Spleen (tissue), 11 donors: Measurements from ENCODE around the gene LRMDA. TPM values are rescaled to one million over a fixed set of nuclear protein-coding genes. Genes with fewer than 3 reads are reported as not detected.

Source experiments
- DNase-seq: peaks from one replicate; pipeline ENCODE4 v3.0.0-alpha.2; 2020
- H3K27ac ChIP-seq, 8 donors: fragments of 200-600 bp; sonication (generic) in 7 of 8; 1 replicate in 4 of 8; 2 replicates in 4 of 8; pipeline versions ENCODE4 v1.5.0 to v1.8.0; 2016 to 2021; ENCODE audit warnings: inconsistent platforms in 4 of 8, mild to moderate bottlenecking in 4 of 8, moderate library complexity in 1 of 8
- H3K27me3 ChIP-seq, 7 donors: fragments of 200-600 bp; sonication (generic) in 6 of 7; replicated peaks in 1 of 7; 1 replicate in 4 of 7; 2 replicates in 3 of 7; pipeline versions ENCODE4 v1.5.0 to v1.8.0; 2016 to 2021; ENCODE audit warnings: inconsistent platforms in 3 of 7, mild to moderate bottlenecking in 1 of 7
- H3K36me3 ChIP-seq, 6 donors: fragments of 200-600 bp; sonication (generic) in 5 of 6; 1 replicate in 4 of 6; 2 replicates in 2 of 6; pipeline versions ENCODE4 v1.5.0 to v1.8.0; 2016 to 2021; ENCODE audit warnings: inconsistent platforms in 2 of 6
- H3K4me1 ChIP-seq, 6 donors: fragments of 200-600 bp; sonication (generic) in 5 of 6; 1 replicate in 3 of 6; 2 replicates in 3 of 6; pipeline versions ENCODE4 v1.5.0 to v1.8.0; 2016 to 2021; ENCODE audit warnings: inconsistent platforms in 3 of 6
- H3K4me3 ChIP-seq, 8 donors: fragments of 200-600 bp; sonication (generic) in 7 of 8; 1 replicate in 4 of 8; 2 replicates in 4 of 8; pipeline versions ENCODE4 v1.5.0 to v1.8.0; 2016 to 2021; ENCODE audit warnings: inconsistent platforms in 4 of 8, mild to moderate bottlenecking in 4 of 8, moderate library complexity in 2 of 8
- H3K9me3 ChIP-seq, 8 donors: fragments of 200-600 bp; sonication (generic) in 7 of 8; 1 replicate in 4 of 8; 2 replicates in 4 of 8; pipeline versions ENCODE4 v1.5.0 to v1.8.0; 2016 to 2021; ENCODE audit warnings: inconsistent platforms in 4 of 8
- POLR2A ChIP-seq, 3 donors: fragments of 450-650 bp; IDR thresholded peaks; one replicate each; pipeline ENCODE4 v1.5.1; 2017; ENCODE audit warnings: antibody characterized with exemption in 3 of 3, mild to moderate bottlenecking in 1 of 3
- POLR2AphosphoS5 ChIP-seq, 3 donors: sonication (generic); formaldehyde crosslinking; IDR thresholded peaks; one replicate each; pipeline ENCODE4 v1.5.1; 2017; ENCODE audit warnings: antibody characterized with exemption in 3 of 3
- WGBS, 5 donors: extraction: QIAGEN DNeasy Blood & Tissue Kit in 3 of 5; methylation state at CpG; one replicate each; pipeline versions ENCODE4 v1.1.5 to v1.1.7; 2013 to 2018; 5-methylcytosine and 5-hydroxymethylcytosine counted together
- intact Hi-C: fragments of 100-400 bp; cut with DNase I; formaldehyde crosslinking; loops from one replicate; pipeline ENCODE4 v1.15.0; 2023; ENCODE audit warnings: low total_unique reads
- polyA plus RNA-seq, 3 donors: library from polyadenylated mRNA; stranded (reverse); fragments of 200-250 nt; gene quantifications; one replicate each; pipeline ENCODE4 v1.2.1, GENCODE V29; 2013
- total RNA-seq, 7 donors: library from RNA; depleted of rRNA in 3 of 7; stranded (reverse); fragments of >200 nt in 3 of 7; fragmentation: NEBNext Ultra II Directional in 4 of 7; extraction: Animal tissue kit (Norgen Biotek cat#: 25700) in 4 of 7; gene quantifications; one replicate each; pipeline versions ENCODE4 v1.1.0 to v1.2.1, GENCODE V29; 2016 to 2021
- TF ChIP-seq, protein P1 (sequence below), 11 experiments: fragments of 200-600 bp in 7 of 11; fragments of 450-650 bp in 4 of 11; sonication (generic) in 4 of 11; IDR thresholded peaks in 8 of 11; conservative IDR thresholded peaks in 3 of 11; 1 replicate in 7 of 11; 2 replicates in 4 of 11; pipeline versions ENCODE4 v1.4.0 to v1.8.0; 2016 to 2021; ENCODE audit warnings: antibody characterized with exemption in 11 of 11, inconsistent platforms in 4 of 11, mild to moderate bottlenecking in 1 of 11
- donor health status: healthy with polysubstance abuse.
- donor health status: DM: no; HTN: no; CAD: no; lungs with moderate emphysema.
- donor health status: DM: no; HTN: no; CAD: no.
- donor health status: Bipolar disorder and iron deficiency.
- donor health status: healthy.
- donor health status: DM: no; HTN: no; CAD: no.
- donor health status: DM: yes; HTN: yes; CAD: no.

Gene LRMDA
- total and polyA plus RNA-seq, 10 donors: 7.3 to 46.6 (median 28.2) TPM

DNA sequence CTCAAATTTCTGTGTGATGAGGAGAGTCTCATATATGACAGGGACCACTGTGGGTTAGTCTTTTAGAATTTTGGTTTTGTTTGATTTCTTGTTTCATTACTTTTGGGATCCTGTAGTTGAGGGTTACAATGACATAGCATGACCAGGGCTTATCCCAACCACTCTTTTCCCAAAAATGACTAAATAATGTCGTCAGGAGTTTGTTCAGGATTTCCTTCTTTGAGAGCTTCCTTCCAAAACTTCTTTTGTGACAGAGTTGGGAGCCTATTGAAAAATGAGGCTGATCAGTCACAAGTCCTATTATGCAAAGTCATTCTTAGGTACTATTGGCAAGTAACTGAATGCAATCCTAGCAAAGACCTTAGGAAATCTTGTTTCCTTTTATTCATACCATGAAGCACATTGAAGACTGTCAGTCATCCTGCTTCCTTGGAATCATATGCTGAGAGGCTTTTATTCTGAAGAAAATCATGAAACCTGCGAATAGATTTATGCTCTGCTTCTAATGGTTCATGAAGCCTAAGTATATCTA is 498.3 kb downstream of the LRMDA start:
- H3K27me3 ChIP-seq: no peaks in the 10 kb centered on the region
- WGBS, 5 donors: 50 to 65% (median 56%) methylated on average over 2 of the region's 2 CpGs
- no peak overlapping the region for H3K4me3 ChIP-seq
- peaks cover 0 to 7% (median 0%) of the 10 kb centered on the region in 6 donors for H3K4me1 ChIP-seq
- no peak for DNase-seq
- no peaks in the 10 kb centered on the region for H3K9me3 ChIP-seq
- TF ChIP-seq, protein P1, sequence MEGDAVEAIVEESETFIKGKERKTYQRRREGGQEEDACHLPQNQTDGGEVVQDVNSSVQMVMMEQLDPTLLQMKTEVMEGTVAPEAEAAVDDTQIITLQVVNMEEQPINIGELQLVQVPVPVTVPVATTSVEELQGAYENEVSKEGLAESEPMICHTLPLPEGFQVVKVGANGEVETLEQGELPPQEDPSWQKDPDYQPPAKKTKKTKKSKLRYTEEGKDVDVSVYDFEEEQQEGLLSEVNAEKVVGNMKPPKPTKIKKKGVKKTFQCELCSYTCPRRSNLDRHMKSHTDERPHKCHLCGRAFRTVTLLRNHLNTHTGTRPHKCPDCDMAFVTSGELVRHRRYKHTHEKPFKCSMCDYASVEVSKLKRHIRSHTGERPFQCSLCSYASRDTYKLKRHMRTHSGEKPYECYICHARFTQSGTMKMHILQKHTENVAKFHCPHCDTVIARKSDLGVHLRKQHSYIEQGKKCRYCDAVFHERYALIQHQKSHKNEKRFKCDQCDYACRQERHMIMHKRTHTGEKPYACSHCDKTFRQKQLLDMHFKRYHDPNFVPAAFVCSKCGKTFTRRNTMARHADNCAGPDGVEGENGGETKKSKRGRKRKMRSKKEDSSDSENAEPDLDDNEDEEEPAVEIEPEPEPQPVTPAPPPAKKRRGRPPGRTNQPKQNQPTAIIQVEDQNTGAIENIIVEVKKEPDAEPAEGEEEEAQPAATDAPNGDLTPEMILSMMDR (IDR thresholded peaks at IDR 0.05 in 8 of 11, conservative IDR thresholded peaks at IDR 0.05 in 3 of 11): no peak
- TF ChIP-seq POLR2AphosphoS5 (IDR thresholded peaks at IDR 0.05): no peak
- TF ChIP-seq POLR2A (IDR thresholded peaks at IDR 0.05): no peak
- no peaks in the 10 kb centered on the region for H3K36me3 ChIP-seq
- intact Hi-C loops: no loop called here
- no peak overlapping the region for H3K27ac ChIP-seq

DNA sequence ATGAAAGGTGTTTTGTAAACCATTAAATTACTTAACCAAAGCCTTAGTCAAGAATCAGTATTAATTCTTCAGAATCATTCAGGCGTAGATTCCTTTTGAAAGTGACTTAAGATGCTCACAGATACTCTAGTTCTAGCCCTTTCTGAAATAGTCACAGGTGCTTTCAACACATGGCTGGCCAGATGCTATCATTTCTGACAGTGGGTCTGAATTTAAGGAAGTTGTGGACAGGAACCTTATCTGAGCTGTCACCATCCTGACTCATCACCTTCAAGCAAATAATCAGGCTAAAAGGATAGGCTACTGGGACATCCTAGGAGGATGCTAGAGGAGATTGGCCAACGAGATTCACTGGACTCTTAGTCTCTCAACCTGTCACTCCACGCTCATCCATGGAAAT is 501.5 kb downstream of the LRMDA start:
- no peak for TF ChIP-seq POLR2A (IDR thresholded peaks at IDR 0.05)
- TF ChIP-seq, protein P1 (IDR thresholded peaks at IDR 0.05 in 8 of 11, conservative IDR thresholded peaks at IDR 0.05 in 3 of 11): no peak
- TF ChIP-seq POLR2AphosphoS5 (IDR thresholded peaks at IDR 0.05): no peak
- Histone ChIP-seq H3K36me3 (no peaks in the 10 kb centered on the region), H3K4me1 (peaks cover 0 to 12% (median 0%) of the 10 kb centered on the region in 6 donors), H3K27me3 (no peaks in the 10 kb centered on the region), H3K9me3 (no peaks in the 10 kb centered on the region), H3K27ac (no peak overlapping the region), H3K4me3 (no peak overlapping the region)
- intact Hi-C loops: no loop called here
- no peak for DNase-seq
- 66 to 78% (median 68%) methylated on average over 3 of the region's 3 CpGs for WGBS, 5 donors

DNA sequence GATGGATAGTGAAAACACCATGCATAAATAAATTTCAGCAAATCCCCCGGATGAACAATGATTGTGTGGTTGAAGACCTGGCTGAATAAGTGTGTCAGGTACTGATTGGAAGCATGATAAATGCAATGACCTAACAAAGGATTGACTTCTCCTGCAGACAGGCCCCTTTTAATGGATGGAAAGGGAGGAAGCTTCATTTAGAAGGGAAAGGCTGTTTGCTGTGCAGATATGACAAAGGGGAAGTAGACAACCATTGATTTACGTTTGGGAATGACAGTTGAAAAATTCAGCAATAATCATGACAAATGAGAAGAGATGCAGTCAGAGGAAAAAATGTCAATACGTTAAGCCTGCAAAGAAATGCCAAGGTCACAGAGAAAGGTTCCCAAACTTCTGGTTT is 503.8 kb downstream of the LRMDA start:
- no peak for TF ChIP-seq POLR2A (IDR thresholded peaks at IDR 0.05)
- no peak for TF ChIP-seq POLR2AphosphoS5 (IDR thresholded peaks at IDR 0.05)
- TF ChIP-seq, protein P1 (IDR thresholded peaks at IDR 0.05 in 8 of 11, conservative IDR thresholded peaks at IDR 0.05 in 3 of 11): no peak
- 15 to 24% (median 24%) methylated on average over 3 of the region's 3 CpGs for WGBS, 5 donors
- DNase-seq: no peak
- no peaks in the 10 kb centered on the region for H3K9me3 ChIP-seq
- no peak overlapping the region for H3K4me3 ChIP-seq
- no peaks in the 10 kb centered on the region for H3K36me3 ChIP-seq
- H3K27me3 ChIP-seq: no peaks in the 10 kb centered on the region
- no peak overlapping the region for H3K27ac ChIP-seq
- intact Hi-C loops: no loop called here
- H3K4me1 ChIP-seq: peaks cover 0 to 9% (median 0%) of the 10 kb centered on the region in 6 donors

DNA sequence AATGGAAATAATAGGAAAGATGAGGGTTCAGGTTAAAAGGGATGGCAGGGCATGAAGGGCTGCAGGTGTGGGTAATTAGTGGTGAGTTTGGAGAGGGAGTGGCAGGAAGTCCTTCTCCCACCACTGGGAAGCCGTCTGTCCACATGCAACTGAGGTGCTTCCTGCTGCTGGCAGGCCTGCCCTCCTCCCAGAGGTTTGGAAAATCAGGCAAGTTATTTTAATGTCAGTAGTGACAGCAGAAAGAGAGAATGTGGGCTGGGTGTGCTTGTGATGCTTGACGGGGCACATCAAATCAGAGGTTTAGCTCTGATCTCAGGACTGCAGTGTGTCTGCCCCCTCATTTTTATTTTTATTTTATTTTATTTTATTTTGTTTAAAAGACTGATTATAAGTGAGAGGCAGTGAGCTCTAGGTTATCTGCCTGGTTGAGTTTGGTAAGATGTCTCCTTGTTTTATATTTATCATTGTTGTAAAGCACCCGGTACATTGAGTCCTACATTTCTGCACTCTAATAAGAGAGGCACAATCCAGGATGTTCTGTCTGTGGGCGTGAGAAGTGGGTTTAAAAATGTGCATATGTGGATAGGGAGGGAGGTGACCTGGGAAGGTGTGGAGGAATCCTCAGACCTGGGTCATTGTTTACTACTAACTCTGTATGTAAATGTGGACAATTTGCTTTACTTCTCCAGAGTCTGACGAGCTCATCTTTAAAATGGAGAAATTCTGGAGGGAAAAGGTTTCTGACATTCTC is 504.4 kb downstream of the LRMDA start:
- Histone ChIP-seq H3K9me3 (no peaks in the 10 kb centered on the region), H3K4me3 (no peak overlapping the region), H3K4me1 (peaks cover 0 to 9% (median 0%) of the 10 kb centered on the region in 6 donors), H3K36me3 (no peaks in the 10 kb centered on the region), H3K27me3 (no peaks in the 10 kb centered on the region), H3K27ac (no peak overlapping the region)
- 57 to 68% (median 61%) methylated on average over 5 of the region's 5 CpGs for WGBS, 5 donors
- TF ChIP-seq POLR2AphosphoS5 (IDR thresholded peaks at IDR 0.05) (no peak), POLR2A (IDR thresholded peaks at IDR 0.05) (no peak)
- TF ChIP-seq, protein P1 (IDR thresholded peaks at IDR 0.05 in 8 of 11, conservative IDR thresholded peaks at IDR 0.05 in 3 of 11): no peak
- intact Hi-C loops: no loop called here
- DNase-seq: no peak
